SK-MEL-5 (cell line): Measurements from ENCODE around the gene ERC2. TPM values are rescaled to one million over a fixed set of nuclear protein-coding genes. Genes with fewer than 3 reads are reported as not detected.

ENCODE experiments used
- DNase-seq: peaks from one replicate; pipeline ENCODE4 v3.0.0-alpha.2; 2016; ENCODE audit warnings: low read depth, low spot score
- in situ Hi-C: cut with HindIII; loops from 2 replicates; pipeline ENCODE4 v1.10.0; 2016; ENCODE audit warnings: low sequenced_read_pairs, high pct_unique_total_duplicates, low pct_unique_long_range_greater_than_20kb
- small RNA-seq, 2 experiments: library from RNA; depleted of rRNA; stranded (forward); fragments of <200 nt; gene quantifications; one replicate each; pipeline ENCODE3, GENCODE V24; 2014
- total RNA-seq: library from RNA; depleted of rRNA; stranded (reverse); fragments of >200 nt; shearing (Covaris generic); gene quantifications from 2 replicates; pipeline ENCODE4 v1.2.3, GENCODE V29; 2014; rRNA removed

ERC2 gene
- total RNA-seq, 1 experiment from 2014 or later, result 0.50 TPM

- DNase-seq, result no peak
- in situ Hi-C loops, result no loop called here
Measured at GRCh38 chr3:55471522-55472280, 996.6 kb downstream of the ERC2 start.

DNA sequence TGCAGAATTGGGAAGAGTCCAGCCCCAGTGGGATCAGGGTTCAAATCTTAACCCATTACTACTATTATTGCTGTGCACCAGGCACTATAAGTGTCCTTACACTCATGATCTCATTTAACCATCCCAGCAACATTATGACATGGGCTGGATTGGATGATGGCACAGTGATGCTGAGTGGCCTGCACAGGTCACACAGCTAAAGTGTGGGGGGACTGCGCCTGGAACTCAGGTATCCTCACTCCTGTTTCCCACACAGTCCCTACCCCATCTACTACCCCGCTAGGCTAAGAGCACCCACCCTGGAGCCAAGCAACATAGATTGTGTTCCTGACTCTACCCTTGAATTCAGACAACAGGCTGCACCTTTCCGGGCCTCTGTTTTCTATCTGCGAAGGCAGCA, 997.2 kb downstream of the ERC2 start:
- no peak for DNase-seq
- in situ Hi-C loops, result no loop called here

GRCh38 chr3:55469957-55470526, 998.2 kb downstream of the ERC2 start:
- DNase-seq, result no peak
- in situ Hi-C loops, result no loop called here

DNA sequence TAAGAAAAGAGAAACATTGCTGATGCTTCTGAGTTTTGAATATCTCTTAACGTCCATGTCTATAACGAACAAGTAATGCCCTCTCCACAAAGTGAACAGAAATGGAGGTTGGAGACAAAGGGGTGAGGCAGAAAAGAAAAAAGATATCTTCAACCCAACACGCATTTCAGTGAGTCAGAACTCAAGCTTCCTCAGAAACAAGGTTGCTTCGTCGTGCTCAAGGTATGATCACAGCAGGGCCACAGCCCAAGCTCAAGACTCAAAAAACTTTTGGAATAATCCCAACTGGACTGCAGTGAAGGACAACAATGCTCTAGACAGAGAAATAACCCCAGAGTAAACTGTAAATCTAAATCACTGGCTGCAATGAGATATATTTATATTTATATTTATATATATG, 1000.0 kb downstream of the ERC2 start:
- in situ Hi-C loops, result no loop called here
- DNase-seq, result no peak

DNA sequence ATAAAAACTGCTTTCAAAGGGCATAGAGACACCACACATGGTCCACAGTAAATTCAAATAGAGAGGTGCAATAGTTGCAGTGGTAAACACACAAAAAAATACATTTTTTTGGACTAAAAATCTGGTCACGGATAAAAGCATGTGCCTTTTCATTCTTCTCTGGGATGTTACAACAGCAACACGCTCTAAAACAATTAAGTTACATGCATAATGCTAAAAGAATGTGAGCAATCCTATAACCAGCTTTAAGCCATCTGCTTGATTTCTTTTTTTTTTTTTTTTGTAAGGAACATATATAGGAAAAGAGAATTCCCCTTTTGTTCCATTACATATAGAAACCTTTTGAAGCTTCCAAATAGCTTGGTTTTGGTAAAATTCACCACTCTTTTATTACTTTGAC, 1001.2 kb downstream of the ERC2 start:
- DNase-seq, result no peak
- in situ Hi-C loops, result no loop called here

GRCh38 chr3:55466526-55466925, 1001.7 kb downstream of the ERC2 start:
- in situ Hi-C loops, result no loop called here
- DNase-seq, result no peak

DNA sequence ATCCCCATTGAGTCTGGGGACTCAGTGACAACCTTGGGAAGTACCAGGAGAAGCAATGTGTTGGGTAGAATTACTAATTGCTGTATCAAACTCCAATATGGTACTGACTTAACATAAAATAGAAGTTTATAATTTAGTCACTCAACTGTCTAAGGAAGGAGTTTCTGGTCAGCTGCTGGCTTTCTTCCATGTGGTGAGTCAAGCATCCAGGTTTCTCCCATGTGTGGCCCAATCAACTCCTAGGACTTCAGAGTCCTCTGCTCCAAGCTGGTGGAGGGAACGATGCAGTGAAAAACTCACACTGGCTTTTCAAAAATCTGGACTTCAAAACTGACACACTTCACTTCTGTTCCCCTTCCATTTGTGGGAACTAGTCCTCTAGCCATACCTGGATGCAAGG, 1006.4 kb downstream of the ERC2 start:
- in situ Hi-C loops, result no loop called here
- no peak for DNase-seq

DNA sequence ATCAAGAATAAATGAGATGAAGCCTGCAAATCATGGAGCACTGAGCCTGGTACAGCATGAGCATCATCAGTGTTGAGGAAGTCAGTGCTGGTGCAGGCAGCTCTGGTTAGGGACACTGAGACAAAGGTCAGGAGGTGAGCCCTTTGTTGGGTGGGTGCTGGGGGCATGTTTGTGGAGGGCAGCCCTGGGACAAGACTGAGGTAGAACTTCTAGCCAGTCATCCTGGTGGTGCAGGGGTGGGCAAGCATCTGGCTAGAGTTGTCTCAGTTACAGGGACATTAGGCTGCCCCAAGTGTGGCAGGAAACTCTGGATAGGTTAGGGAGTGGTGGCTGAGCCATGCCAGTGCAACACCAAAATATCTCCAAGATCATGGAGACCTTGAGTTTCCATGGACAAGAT, 1008.4 kb downstream of the ERC2 start:
- DNase-seq, result no peak
- in situ Hi-C loops, result no loop called here

Small RNA genes within 50 kb of the gene (small RNA-seq; reads per million reads assigned to genes)
- gene MIR3938 (0 to 0.86 reads per million in 2 experiments), gene RNA5SP133 (0 to 0.05 reads per million in 2 experiments)

Other genes starting within 250 kb of the ERC2 start
- 18.4 and 24.7 TPM in 2 replicates for gene CCDC66, start 88.7 kb upstream of the ERC2 start, total RNA-seq
- 55.2 and 70.3 TPM in 2 replicates for gene TASOR, start 214.8 kb upstream of the ERC2 start, total RNA-seq